Measurements from ENCODE around the gene SRSF9. TPM values are rescaled to one million over a fixed set of nuclear protein-coding genes. Genes with fewer than 3 reads are reported as not detected.

The SRSF9 gene
- total RNA-seq, 1 donor from 2014 or later, result 128 TPM

DNA sequence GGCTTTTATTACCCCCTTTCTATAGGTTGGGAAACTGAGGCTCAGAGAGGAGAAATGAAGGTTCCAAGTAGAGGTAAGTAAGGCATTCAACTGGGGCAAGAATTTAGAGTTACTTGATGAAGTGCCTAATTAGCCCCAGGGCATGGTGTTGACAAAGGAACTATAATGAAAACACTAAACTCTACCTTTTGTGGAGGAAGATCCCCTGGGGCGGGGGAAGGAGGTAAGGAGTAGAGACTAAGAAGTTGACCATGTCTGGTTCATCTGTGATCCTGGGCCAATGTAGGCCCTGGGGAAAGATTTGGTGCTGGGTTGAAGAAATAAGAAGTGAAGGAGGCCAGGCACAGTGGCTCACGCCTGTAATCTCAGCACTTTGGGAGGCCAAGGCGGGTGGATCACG is 47.8 kb downstream of the SRSF9 start:
- no peak for DNase-seq (ENCODE audit: low read depth)
- TF ChIP-seq, protein P1, sequence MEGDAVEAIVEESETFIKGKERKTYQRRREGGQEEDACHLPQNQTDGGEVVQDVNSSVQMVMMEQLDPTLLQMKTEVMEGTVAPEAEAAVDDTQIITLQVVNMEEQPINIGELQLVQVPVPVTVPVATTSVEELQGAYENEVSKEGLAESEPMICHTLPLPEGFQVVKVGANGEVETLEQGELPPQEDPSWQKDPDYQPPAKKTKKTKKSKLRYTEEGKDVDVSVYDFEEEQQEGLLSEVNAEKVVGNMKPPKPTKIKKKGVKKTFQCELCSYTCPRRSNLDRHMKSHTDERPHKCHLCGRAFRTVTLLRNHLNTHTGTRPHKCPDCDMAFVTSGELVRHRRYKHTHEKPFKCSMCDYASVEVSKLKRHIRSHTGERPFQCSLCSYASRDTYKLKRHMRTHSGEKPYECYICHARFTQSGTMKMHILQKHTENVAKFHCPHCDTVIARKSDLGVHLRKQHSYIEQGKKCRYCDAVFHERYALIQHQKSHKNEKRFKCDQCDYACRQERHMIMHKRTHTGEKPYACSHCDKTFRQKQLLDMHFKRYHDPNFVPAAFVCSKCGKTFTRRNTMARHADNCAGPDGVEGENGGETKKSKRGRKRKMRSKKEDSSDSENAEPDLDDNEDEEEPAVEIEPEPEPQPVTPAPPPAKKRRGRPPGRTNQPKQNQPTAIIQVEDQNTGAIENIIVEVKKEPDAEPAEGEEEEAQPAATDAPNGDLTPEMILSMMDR (conservative IDR thresholded peaks at IDR 0.05; ENCODE audit: low read depth, low read length), result no peak
- no peak overlapping the region for H3K4me3 ChIP-seq (ENCODE audit: low read depth, low read length)

DNA sequence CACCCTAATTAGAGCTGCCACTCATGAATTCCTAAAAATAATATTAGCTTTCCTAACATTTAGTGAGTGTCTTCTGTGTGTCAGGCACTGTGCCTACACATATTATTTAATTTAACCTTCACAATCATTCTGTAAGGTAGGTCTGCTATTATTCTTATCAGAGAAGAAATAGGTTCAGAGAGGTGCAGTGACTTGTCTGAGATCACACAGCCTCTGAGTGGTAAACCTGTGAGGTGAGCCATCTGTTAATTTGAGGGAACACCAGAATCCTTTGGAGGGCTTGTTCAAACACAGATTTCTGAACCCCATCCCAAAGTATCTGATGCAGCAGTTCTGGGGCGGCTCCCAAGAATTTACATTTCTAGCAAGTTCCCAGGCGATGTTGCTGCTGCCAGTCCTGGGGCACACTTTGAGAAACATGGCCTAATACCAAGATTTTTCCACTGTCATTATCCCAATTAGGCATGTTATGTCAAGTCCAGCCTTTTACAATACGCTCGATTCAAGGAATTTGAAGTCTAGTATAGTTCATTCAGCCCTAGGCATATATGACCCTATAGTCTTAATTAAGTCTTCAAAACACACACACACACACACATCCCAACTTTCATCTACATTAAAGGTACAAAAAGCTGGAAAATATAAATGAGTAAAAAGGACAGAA is 51.5 kb downstream of the SRSF9 start:
- H3K4me3 ChIP-seq (ENCODE audit: low read depth, low read length), result no peak overlapping the region
- DNase-seq (ENCODE audit: low read depth), result no peak
- TF ChIP-seq, protein P1 (conservative IDR thresholded peaks at IDR 0.05; ENCODE audit: low read depth, low read length), result no peak

DNA sequence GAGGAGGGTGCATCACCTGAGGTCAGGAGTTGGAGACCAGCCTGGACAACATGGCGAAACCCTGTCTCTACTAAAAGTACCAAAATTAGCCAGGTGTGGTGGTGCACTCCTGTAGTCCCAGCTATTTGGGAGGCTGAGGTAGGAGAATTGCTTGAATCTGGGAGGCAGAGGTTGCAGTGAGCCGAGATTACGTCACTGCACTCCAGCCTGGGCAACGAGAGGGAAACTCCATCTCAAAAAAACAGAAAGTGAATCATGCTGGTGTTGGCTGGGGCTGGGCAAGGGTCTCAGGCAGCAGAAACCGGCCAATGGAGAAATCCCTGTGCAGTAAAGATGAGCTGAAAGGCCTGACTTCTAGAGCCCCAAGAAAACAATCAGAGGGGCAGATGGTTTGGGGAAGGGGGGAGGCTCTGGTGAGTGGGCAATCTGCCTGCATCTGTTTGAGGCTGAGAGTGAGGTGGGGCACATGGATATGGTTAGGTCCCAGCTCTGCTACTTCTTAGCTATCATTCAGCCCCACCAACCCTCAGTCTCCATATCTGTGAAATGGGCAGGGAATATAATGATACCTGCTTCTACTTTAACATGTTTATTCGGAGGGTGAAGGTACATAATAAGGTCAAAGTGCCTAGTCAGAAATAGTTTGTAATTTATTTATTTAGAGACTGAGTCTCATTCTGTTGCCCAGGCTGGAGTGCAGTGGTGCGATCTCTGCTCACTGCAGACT is 52.9 kb downstream of the SRSF9 start:
- TF ChIP-seq, protein P1 (conservative IDR thresholded peaks at IDR 0.05; ENCODE audit: low read depth, low read length), result no peak
- no peak for DNase-seq (ENCODE audit: low read depth)
- H3K4me3 ChIP-seq (ENCODE audit: low read depth, low read length), result no peak overlapping the region

DNA sequence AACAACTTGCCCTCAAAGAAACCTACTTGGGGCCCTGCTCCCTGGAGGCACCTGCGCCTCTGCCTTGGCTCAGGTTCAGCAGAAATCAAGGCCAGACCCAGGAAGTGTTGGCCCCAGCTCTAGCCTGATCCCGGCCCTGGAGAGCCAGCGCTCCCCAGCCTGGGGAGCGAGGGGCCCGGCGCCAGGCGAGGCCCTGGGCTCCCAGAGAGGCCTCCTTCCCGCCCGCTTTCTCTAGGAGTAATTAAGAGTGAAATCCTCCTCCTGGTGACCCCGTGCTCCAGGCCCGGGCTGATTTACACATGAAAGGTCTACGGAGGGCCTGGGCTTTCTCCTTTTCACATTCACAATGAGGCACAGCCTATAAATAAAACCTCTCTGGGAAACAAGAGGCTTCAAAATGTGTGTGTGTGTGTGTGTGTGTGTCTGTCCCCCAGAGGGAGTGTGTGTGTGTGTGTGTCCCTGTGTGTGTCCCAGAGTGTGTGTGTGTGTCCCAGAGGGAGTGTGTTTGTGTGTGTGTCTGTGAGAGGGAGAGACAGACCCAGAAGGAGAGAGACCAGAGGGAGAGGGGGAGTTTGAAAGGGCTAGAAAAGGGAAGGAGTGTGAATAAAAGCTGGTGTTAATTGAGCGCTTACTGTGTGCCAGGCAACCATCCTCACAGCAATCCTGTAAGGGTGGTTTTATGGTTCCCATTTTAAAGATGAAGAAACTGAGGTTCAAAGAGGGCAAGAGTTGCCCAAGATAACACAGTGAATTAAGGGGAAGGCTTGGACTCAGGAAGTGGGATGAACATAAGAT is 55.5 kb downstream of the SRSF9 start:
- H3K4me3 ChIP-seq (ENCODE audit: low read depth, low read length), result no peak overlapping the region
- DNase-seq (ENCODE audit: low read depth), result no peak
- TF ChIP-seq, protein P1 (conservative IDR thresholded peaks at IDR 0.05; ENCODE audit: low read depth, low read length), result no peak

DNA sequence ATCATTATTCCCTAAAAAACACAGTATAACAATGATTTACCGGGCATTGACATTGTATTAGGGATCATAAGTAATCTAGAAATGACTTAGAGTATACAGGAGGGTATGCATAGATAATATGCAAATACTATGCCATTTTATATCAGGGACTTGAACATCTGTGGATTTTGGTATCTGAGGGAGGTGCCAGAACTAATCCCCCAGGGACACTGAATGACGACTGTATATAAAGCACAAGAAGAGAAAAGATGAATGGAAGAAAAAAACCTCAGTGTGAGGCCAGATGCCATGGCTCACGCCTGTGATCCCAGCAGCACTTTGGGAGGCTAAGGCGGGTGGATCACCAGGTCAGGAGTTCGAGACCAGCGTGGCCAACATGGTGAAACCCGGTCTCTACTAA is 57.1 kb downstream of the SRSF9 start:
- no peak overlapping the region for H3K4me3 ChIP-seq (ENCODE audit: low read depth, low read length)
- TF ChIP-seq, protein P1 (conservative IDR thresholded peaks at IDR 0.05; ENCODE audit: low read depth, low read length), result no peak
- DNase-seq (ENCODE audit: low read depth), result no peak

Other genes starting within 250 kb of the SRSF9 start
- 84.5 and 100 TPM in 2 replicates for gene PXN, start 204.0 kb downstream of the SRSF9 start, total RNA-seq
- gene RNU4-2, start 177.8 kb downstream of the SRSF9 start, total RNA-seq, result under 0.01 TPM in 2 replicates
- gene RNU4-1, start 176.5 kb downstream of the SRSF9 start, total RNA-seq, result under 0.01 TPM in 2 replicates
- gene SIRT4, start 167.4 kb downstream of the SRSF9 start, total RNA-seq, result 0.35 and 1.2 TPM in 2 replicates
- gene PLA2G1B, start 142.0 kb downstream of the SRSF9 start, total RNA-seq, result not detected in 2 replicates
- gene MSI1, start 100.6 kb downstream of the SRSF9 start, total RNA-seq, result 5.4 and 25.8 TPM in 2 replicates
- gene COX6A1, start 31.6 kb downstream of the SRSF9 start, total RNA-seq, result 572 and 889 TPM in 2 replicates
- gene TRIAP1, start 23.4 kb downstream of the SRSF9 start, total RNA-seq, result 31.1 and 39.1 TPM in 2 replicates
- 23.4 and 25.3 TPM in 2 replicates for gene GATC, start 23.3 kb downstream of the SRSF9 start, total RNA-seq
- 357 and 388 TPM in 2 replicates for gene DYNLL1, start 26.4 kb upstream of the SRSF9 start, total RNA-seq
- gene COQ5, start 59.4 kb upstream of the SRSF9 start, total RNA-seq, result 40.8 and 46.3 TPM in 2 replicates
- gene RNF10, start 64.6 kb upstream of the SRSF9 start, total RNA-seq, result 66.9 and 81.2 TPM in 2 replicates
- gene POP5, start 111.7 kb upstream of the SRSF9 start, total RNA-seq, result 23.1 and 54.5 TPM in 2 replicates
- gene CABP1, start 170.9 kb upstream of the SRSF9 start, total RNA-seq, result 0.14 and 1.1 TPM in 2 replicates
- 99.5 and 124 TPM in 2 replicates for gene MLEC, start 217.4 kb upstream of the SRSF9 start, total RNA-seq
- gene UNC119B, start 240.7 kb upstream of the SRSF9 start, total RNA-seq, result 14.9 and 22.4 TPM in 2 replicates